Activated T-helper 1 cell treated with Interleukin-2 at 50 U/mL for 16 hours (primary cell): ENCODE measurements around the gene KATNIP.
"Not testable (repeated sequence)": the region's sequence is repeated elsewhere in the genome, so short reads cannot be mapped to it uniquely, and the experiment has no call there.

Experiments used
- DNase-seq: peaks from one replicate; pipeline ENCODE4 v3.0.0-alpha.2; 2020; ENCODE audit warnings: low read depth

The KATNIP gene

GRCh38 chr16:27538528-27538927 lies 11.4 kb upstream of the KATNIP start:
- DNase-seq = no peak

- no peak for DNase-seq
Observed at GRCh38 chr16:27539120-27539519, 10.8 kb upstream of the KATNIP start.

- no peak for DNase-seq
Observed at GRCh38 chr16:27539636-27540035, 10.3 kb upstream of the KATNIP start.

GRCh38 chr16:27543801-27544200 lies 6.1 kb upstream of the KATNIP start:
- DNase-seq = no peak

- no peak for DNase-seq
Observed at GRCh38 chr16:27544671-27545070, 5.3 kb upstream of the KATNIP start.

- no peak for DNase-seq
Observed at GRCh38 chr16:27547134-27547533, 2.8 kb upstream of the KATNIP start.

- DNase-seq = no peak
Observed at GRCh38 chr16:27547851-27548250, 2.1 kb upstream of the KATNIP start.

GRCh38 chr16:27549464-27549745 lies 539 bp upstream of the KATNIP start:
- no peak for DNase-seq

- no peak for DNase-seq
Observed at GRCh38 chr16:27550582-27550920, 607 bp downstream of the KATNIP start.

- no peak for DNase-seq
Observed at GRCh38 chr16:27551036-27551435, 1.1 kb downstream of the KATNIP start.

- DNase-seq = no peak
Observed at GRCh38 chr16:27556471-27556870, 6.5 kb downstream of the KATNIP start.

GRCh38 chr16:27558434-27558833 lies 8.5 kb downstream of the KATNIP start:
- no peak for DNase-seq

- no peak for DNase-seq
Observed at GRCh38 chr16:27558932-27559331, 9.0 kb downstream of the KATNIP start.

GRCh38 chr16:27561216-27561615 lies 11.3 kb downstream of the KATNIP start:
- no peak for DNase-seq

GRCh38 chr16:27564224-27564623 lies 14.3 kb downstream of the KATNIP start:
- no peak for DNase-seq

GRCh38 chr16:27566417-27566816 lies 16.5 kb downstream of the KATNIP start:
- no peak for DNase-seq

- no peak for DNase-seq
Observed at GRCh38 chr16:27568077-27568476, 18.1 kb downstream of the KATNIP start.

GRCh38 chr16:27570986-27571385 lies 21.0 kb downstream of the KATNIP start:
- DNase-seq = not testable (repeated sequence)

- DNase-seq = no peak
Observed at GRCh38 chr16:27571433-27572326, 21.7 kb downstream of the KATNIP start.

GRCh38 chr16:27572711-27573110 lies 22.8 kb downstream of the KATNIP start:
- no peak for DNase-seq

- DNase-seq = no peak
Observed at GRCh38 chr16:27576729-27577128, 26.8 kb downstream of the KATNIP start.

GRCh38 chr16:27579087-27579980 lies 29.4 kb downstream of the KATNIP start:
- DNase-seq = no peak

- DNase-seq = no peak
Observed at GRCh38 chr16:27582883-27583282, 32.9 kb downstream of the KATNIP start.
